AG10803 (cell line): ENCODE data around the gene GNG12.
"Not testable (repeated sequence)": the region's sequence is repeated elsewhere in the genome, so short reads cannot be mapped to it uniquely, and the experiment has no call there.

Source experiments
- DNase-seq: peaks from one replicate; pipeline ENCODE4 v3.0.0; 2010; ENCODE audit warnings: low read depth
- H3K4me3 ChIP-seq: 2 replicates; pipeline ENCODE4 v1.5.1; 2011; ENCODE audit warnings: mild to moderate bottlenecking, low read length, control low read depth
- TF ChIP-seq, protein P1 (sequence below): conservative IDR thresholded peaks from 2 replicates; pipeline ENCODE4 v1.5.1; 2011; ENCODE audit warnings: mild to moderate bottlenecking, low read length, control low read depth, inconsistent platforms

The GNG12 gene

DNA sequence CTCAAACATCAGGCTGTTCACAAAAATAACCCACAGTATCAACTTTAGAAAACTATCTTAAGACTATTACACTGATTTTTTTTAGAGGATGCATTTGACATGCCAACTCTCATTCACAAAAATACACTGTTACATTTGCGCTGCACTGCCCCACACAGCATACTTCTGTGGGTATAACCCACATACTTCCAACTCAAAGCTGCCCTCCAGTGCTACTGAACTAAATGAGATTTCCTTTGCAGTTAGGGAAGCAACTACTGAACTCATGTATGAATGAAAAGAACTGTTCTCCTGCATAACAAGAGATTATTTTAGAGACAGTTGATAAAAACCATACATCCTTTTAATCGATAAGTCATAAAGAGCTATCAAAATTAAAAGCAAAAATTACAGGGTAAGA is 174.0 kb downstream of the GNG12 start:
- H3K4me3 ChIP-seq = no peak overlapping the region
- TF ChIP-seq, protein P1, sequence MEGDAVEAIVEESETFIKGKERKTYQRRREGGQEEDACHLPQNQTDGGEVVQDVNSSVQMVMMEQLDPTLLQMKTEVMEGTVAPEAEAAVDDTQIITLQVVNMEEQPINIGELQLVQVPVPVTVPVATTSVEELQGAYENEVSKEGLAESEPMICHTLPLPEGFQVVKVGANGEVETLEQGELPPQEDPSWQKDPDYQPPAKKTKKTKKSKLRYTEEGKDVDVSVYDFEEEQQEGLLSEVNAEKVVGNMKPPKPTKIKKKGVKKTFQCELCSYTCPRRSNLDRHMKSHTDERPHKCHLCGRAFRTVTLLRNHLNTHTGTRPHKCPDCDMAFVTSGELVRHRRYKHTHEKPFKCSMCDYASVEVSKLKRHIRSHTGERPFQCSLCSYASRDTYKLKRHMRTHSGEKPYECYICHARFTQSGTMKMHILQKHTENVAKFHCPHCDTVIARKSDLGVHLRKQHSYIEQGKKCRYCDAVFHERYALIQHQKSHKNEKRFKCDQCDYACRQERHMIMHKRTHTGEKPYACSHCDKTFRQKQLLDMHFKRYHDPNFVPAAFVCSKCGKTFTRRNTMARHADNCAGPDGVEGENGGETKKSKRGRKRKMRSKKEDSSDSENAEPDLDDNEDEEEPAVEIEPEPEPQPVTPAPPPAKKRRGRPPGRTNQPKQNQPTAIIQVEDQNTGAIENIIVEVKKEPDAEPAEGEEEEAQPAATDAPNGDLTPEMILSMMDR = no peak
- no peak for DNase-seq

DNA sequence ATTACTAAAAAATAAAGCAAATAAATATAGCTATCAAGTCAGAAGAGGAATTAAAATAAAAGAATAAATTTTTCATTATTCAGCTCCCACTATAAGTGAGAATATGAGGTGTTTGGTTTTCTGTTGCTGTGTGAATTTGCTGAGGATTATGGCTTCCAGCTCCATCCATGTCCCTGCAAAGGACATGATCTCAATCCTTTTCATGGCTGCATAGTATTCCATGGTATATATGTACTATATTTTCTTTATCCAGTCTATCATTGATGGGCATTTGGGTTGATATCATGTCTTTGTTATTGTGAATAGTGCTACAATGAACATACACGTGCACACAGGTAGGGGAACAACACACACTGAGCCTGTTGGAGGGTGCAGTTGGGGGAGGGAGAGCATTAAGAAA is 176.1 kb downstream of the GNG12 start:
- H3K4me3 ChIP-seq, DNase-seq: not testable (repeated sequence)

DNA sequence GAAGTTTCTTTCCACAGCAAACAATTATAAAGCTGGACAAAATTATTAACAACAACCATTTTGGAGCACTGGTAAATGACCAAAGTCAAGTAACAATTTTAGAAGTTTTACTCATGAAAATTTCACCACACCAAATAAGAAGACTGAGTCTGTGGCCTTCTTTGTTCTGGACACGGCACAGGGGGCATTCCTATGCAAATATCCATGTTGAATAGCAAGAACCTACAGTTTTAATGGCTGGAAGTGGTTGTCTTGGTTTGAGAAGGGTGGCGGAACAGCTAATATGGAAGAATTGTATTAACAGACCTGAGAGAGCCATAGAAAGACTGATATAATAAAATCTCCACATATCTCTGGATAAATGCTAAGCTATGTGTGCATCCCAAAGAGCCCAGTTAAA is 177.7 kb downstream of the GNG12 start:
- DNase-seq = no peak
- H3K4me3 ChIP-seq = no peak overlapping the region
- TF ChIP-seq, protein P1 = no peak

DNA sequence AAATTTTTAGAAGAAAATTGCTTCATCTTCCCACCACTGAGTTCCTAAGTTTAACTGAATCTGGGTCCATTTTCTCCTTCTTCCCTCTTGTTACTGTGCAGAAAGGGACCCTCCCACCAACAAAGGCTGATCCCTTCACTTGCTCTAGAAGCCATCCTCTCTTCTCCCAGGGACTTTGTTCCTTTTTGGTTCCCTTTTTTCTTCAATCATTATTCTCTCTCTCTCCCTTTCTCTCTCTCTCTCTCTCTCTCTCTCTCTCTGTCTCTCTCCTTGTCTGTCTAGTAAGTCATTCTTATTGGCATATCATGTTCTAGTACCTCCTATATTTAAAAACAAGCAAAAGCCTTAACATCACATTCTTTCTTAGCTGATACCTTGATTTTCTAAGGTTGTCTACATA is 180.0 kb downstream of the GNG12 start:
- H3K4me3 ChIP-seq = no peak overlapping the region
- DNase-seq = no peak
- TF ChIP-seq, protein P1 = no peak

DNA sequence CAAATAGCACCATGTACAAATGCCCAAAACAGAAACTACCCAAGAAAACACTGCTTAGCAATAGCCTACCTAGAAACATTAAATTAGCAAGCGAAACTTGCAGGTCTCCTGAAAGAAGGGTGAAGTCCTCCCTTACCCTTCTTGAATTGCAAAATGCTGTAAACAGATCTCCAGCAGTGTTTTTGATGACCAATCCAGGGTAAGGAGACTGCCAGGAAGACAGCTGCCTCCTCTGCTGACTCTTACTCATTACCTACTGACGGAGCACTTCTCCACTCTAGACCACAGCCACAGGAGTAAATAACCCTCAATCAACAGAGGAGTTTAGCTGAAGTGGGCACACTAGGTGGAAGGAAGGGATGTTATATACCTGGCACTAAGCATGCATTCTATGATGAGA is 180.5 kb downstream of the GNG12 start:
- TF ChIP-seq, protein P1 = no peak
- peak; percentile 81 for DNase-seq

More for the DNA sequence above, 180.5 kb downstream of the GNG12 start:
- no peak overlapping the region for H3K4me3 ChIP-seq
